Gastroesophageal sphincter (tissue), 4 donors: ENCODE data around the gene GLRA3. TPM values are rescaled to one million over a fixed set of nuclear protein-coding genes. Genes with fewer than 3 reads are reported as not detected.
A peak's percentile ranks its signal among the peaks of the same experiment; 100 is the strongest.
"Not testable (repeated sequence)": the region's sequence is repeated elsewhere in the genome, so short reads cannot be mapped to it uniquely, and the experiment has no call there.

Source experiments
- ATAC-seq: fragments of 150-250 bp; one replicate; pipeline ENCODE4 v1.9.1; 2016; ENCODE audit warnings: mild to moderate bottlenecking, moderate library complexity
- H3K27ac ChIP-seq, 4 donors: fragments of 200-600 bp; sonication (generic) in 3 of 4; 1 replicate in 3 of 4; 2 replicates in 1 of 4; pipeline ENCODE4 v1.5.1; 2016 to 2019
- H3K27me3 ChIP-seq: fragments of 200-600 bp; sonication (generic); one replicate; pipeline ENCODE4 v1.5.1; 2019
- H3K36me3 ChIP-seq, 2 donors: fragments of 200-600 bp; sonication (generic); one replicate each; pipeline ENCODE4 v1.5.1; 2019; ENCODE audit warnings: control low read depth in 1 of 2
- H3K4me1 ChIP-seq, 3 donors: fragments of 200-600 bp; sonication (generic); 1 replicate in 2 of 3; 2 replicates in 1 of 3; pipeline ENCODE4 v1.5.1; 2016 to 2019; ENCODE audit warnings: control low read depth in 2 of 3
- H3K4me3 ChIP-seq, 2 donors: fragments of 200-600 bp; sonication (generic); one replicate each; pipeline ENCODE4 v1.5.1; 2019; ENCODE audit warnings: mild to moderate bottlenecking in 1 of 2, moderate library complexity in 1 of 2
- H3K9me3 ChIP-seq, 3 donors: fragments of 200-600 bp; sonication (generic); one replicate each; pipeline ENCODE4 v1.5.1; 2017 to 2019; ENCODE audit warnings: control low read depth in 2 of 3
- EP300 ChIP-seq: sonication (generic); formaldehyde crosslinking; IDR thresholded peaks from one replicate; pipeline ENCODE4 v1.6.1; 2017; ENCODE audit warnings: antibody characterized with exemption, mild to moderate bottlenecking
- POLR2A ChIP-seq, 2 donors: fragments of 450-650 bp; IDR thresholded peaks; one replicate each; pipeline ENCODE4 v1.6.1; 2017; ENCODE audit warnings: antibody characterized with exemption in 2 of 2, mild to moderate bottlenecking in 2 of 2, moderate library complexity in 1 of 2
- POLR2AphosphoS5 ChIP-seq: sonication (generic); formaldehyde crosslinking; IDR thresholded peaks from one replicate; pipeline ENCODE4 v1.6.1; 2017; ENCODE audit warnings: antibody characterized with exemption
- WGBS, 2 donors: methylation state at CpG; one replicate each; pipeline ENCODE4 v1.1.5; 2018; ENCODE audit warnings: low coverage in 1 of 2; 5-methylcytosine and 5-hydroxymethylcytosine counted together
- total RNA-seq, 4 donors: library from RNA; depleted of rRNA; stranded (reverse); fragments of >200 nt; gene quantifications; one replicate each; pipeline ENCODE4 v1.1.0, GENCODE V29; 2016
- TF ChIP-seq, protein P1 (sequence below), 4 experiments: fragments of 200-600 bp in 2 of 4; fragments of 450-650 bp in 2 of 4; sonication (generic) in 1 of 4; IDR thresholded peaks; one replicate each; pipeline ENCODE4 v1.5.1; 2017 to 2019; ENCODE audit warnings: antibody characterized with exemption in 4 of 4, mild to moderate bottlenecking in 2 of 4, moderate library complexity in 2 of 4

GLRA3 gene
- total RNA-seq, 4 donors from 2014 or later = 0.13 TPM; not detected in 3

DNA sequence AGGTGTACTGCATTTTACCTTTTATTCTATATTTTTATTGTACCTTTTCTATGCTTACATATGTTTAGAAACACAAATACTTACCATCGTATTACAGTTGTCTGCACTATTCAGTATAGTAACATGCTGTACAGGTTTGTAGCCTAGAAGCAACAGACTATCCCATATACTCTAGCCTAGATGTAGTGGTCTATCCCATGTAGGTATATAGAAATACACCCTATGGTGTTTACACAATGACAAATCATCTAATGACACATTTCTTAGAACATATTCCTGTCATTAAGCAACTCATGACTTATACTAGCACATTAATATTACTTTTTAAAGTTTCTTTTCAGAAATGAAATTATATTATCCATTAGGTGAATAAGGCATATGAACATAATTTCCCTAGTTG lies 195.6 kb downstream of the GLRA3 start:
- no peak for ATAC-seq
- H3K4me1 ChIP-seq = peaks cover 0 to 10% (median 0%) of the 10 kb centered on the region in 3 donors
- no peaks in the 10 kb centered on the region for H3K27me3 ChIP-seq
- no peak overlapping the region for H3K27ac ChIP-seq
- TF ChIP-seq POLR2A (IDR thresholded peaks at IDR 0.05) (no peak), EP300 (no peak), POLR2AphosphoS5 (no peak)
- TF ChIP-seq, protein P1, sequence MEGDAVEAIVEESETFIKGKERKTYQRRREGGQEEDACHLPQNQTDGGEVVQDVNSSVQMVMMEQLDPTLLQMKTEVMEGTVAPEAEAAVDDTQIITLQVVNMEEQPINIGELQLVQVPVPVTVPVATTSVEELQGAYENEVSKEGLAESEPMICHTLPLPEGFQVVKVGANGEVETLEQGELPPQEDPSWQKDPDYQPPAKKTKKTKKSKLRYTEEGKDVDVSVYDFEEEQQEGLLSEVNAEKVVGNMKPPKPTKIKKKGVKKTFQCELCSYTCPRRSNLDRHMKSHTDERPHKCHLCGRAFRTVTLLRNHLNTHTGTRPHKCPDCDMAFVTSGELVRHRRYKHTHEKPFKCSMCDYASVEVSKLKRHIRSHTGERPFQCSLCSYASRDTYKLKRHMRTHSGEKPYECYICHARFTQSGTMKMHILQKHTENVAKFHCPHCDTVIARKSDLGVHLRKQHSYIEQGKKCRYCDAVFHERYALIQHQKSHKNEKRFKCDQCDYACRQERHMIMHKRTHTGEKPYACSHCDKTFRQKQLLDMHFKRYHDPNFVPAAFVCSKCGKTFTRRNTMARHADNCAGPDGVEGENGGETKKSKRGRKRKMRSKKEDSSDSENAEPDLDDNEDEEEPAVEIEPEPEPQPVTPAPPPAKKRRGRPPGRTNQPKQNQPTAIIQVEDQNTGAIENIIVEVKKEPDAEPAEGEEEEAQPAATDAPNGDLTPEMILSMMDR (IDR thresholded peaks at IDR 0.05) = no peak
- H3K36me3 ChIP-seq = no peaks in the 10 kb centered on the region
- H3K4me3 ChIP-seq = no peak overlapping the region
- 86 to 100% methylated on average over 1 of the region's 1 CpG for WGBS, 2 donors
- no peaks in the 10 kb centered on the region for H3K9me3 ChIP-seq

DNA sequence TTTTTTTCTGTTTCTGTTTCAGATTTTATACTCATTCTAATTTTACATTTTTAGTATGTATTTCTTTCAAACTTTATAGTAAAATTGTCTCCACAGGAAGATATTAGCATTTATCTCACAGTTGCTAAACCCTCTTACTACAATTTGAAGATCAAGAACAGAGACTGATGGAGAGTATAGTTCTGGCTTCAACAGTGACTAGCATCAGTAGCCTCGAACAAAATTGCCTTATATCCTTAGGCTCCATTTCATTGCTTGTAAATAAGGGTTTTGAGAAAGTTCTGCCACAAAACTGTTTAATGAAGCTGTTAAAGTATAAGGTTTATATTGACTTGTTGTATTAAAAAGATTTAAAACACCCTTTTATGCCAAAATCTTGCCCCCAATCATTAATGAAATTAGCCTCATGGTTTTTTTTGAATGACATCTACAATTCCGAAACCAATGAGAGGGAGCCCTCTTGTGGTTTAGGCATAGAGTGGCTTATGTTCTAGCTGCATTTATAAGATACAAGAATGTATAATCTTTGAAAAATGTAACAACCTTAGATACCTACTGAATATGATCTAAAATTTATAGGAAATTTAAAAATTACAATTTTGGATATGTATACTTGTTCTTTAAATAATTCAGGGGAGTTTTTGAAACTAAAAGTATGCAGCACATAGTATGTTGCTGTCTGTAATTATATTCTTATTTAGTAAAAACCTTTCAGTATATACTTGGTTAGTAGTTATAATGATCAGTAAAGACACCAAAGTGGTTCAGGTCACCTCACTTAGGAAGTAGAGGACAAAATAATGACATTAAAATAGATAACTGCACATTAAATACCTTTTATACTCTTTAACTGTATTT lies 196.9 kb downstream of the GLRA3 start:
- Histone ChIP-seq H3K4me3 (no peak overlapping the region), H3K27ac (no peak overlapping the region), H3K36me3 (no peaks in the 10 kb centered on the region), H3K27me3 (no peaks in the 10 kb centered on the region), H3K4me1 (peaks cover 0 to 18% (median 0%) of the 10 kb centered on the region in 3 donors), H3K9me3 (no peaks in the 10 kb centered on the region)
- ATAC-seq = no peak
- WGBS, 2 donors = 21 to 34% methylated on average over 2 of the region's 2 CpGs
- TF ChIP-seq, protein P1 (IDR thresholded peaks at IDR 0.05) = peak; percentile 59 to 72 (median 68)
- TF ChIP-seq EP300 = no peak

DNA sequence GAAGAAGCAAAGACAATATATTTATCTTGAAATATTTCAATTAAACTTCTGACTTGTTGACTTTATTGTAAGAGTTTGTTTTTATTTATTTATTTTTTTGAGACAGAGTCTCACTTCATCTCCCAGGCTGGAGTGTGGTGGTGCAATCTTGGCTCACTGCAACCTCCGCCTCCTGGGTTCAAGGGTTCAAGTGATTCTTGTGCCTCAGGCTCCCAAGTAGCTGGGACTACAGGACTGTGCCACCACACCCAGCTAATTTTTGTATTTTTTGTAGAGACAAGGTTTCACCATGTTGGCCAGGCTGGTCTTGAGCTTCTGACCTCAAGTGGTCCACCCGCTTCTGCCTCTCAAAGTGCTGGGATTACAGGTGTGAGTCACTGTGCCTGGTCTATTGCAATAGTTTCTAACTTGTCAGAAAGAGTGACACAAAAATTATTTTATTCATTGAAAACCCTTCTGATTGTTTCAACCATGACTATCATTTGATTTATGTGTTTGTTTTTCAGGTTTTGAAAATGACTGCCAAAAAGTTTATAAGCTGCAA lies 199.1 kb downstream of the GLRA3 start:
- 89 to 100% methylated on average over 2 of the region's 2 CpGs for WGBS, 2 donors
- H3K4me1 ChIP-seq = peaks cover 0 to 18% (median 0%) of the 10 kb centered on the region in 3 donors
- H3K4me3 ChIP-seq, H3K27ac ChIP-seq, H3K36me3 ChIP-seq, ATAC-seq, H3K9me3 ChIP-seq, H3K27me3 ChIP-seq: not testable (repeated sequence)

DNA sequence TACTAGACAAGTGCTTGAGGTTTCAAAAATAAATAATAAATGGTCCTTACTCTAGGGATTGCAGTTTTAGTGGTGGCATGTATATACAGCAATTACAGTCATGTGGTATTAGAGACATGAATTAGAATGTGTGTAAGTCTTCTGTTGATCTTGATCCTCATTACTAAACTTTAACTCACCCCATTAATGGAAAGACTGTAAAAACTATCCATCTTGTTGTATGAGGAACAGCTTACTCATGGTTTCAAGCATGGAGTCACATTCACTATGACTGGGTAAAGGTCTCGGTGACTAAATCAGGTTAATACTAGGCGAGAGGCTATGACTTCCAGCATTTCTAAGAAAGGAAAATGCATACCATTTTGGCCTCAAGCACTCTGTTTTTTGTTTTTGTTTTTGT lies 199.8 kb downstream of the GLRA3 start:
- ATAC-seq = no peak
- Histone ChIP-seq H3K4me3 (no peak overlapping the region), H3K36me3 (no peaks in the 10 kb centered on the region), H3K27me3 (no peaks in the 10 kb centered on the region), H3K9me3 (no peaks in the 10 kb centered on the region), H3K27ac (no peak overlapping the region), H3K4me1 (peaks cover 0 to 18% (median 0%) of the 10 kb centered on the region in 3 donors)
- WGBS, 2 donors = 74 to 85% methylated on average over 2 of the region's 2 CpGs
- TF ChIP-seq EP300 (no peak), POLR2AphosphoS5 (no peak), POLR2A (IDR thresholded peaks at IDR 0.05) (no peak)
- TF ChIP-seq, protein P1 (IDR thresholded peaks at IDR 0.05) = no peak

DNA sequence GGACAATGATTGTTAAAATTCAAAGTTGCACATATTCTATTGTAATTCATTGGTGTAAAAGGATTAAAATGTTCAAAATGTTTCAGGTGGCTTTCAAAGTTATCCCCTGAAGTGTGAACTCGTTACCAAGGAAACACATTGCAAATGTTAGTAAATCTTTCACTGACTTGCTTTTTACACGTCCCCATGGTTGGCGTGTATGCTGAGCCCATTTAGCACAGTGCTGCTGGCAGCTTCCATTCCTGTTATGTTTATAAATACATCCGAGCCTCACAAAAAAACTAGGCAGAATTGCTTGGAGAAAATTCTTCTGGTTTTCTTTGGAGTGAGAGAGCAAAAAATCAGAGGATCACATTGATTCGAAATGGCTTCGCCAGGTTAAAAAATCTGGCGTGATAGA lies 200.9 kb downstream of the GLRA3 start:
- Histone ChIP-seq H3K4me3 (no peak overlapping the region), H3K27ac (peak overlapping the region in 1 of 4 donors; percentile 58), H3K4me1 (peaks cover 0 to 18% (median 0%) of the 10 kb centered on the region in 3 donors), H3K36me3 (no peaks in the 10 kb centered on the region), H3K27me3 (no peaks in the 10 kb centered on the region), H3K9me3 (no peaks in the 10 kb centered on the region)
- ATAC-seq = no peak
- TF ChIP-seq EP300 = no peak
- TF ChIP-seq, protein P1 (IDR thresholded peaks at IDR 0.05) = no peak
- no peak for TF ChIP-seq POLR2AphosphoS5
- no peak for TF ChIP-seq POLR2A (IDR thresholded peaks at IDR 0.05)
- 22 to 38% methylated on average over 7 of the region's 7 CpGs for WGBS, 2 donors
